ENCODE measurements around the gene MXRA8. TPM values are rescaled to one million over a fixed set of nuclear protein-coding genes. Genes with fewer than 3 reads are reported as not detected.

MXRA8 gene
- total RNA-seq, 1 donor from 2014 or later, result 136 TPM

DNA sequence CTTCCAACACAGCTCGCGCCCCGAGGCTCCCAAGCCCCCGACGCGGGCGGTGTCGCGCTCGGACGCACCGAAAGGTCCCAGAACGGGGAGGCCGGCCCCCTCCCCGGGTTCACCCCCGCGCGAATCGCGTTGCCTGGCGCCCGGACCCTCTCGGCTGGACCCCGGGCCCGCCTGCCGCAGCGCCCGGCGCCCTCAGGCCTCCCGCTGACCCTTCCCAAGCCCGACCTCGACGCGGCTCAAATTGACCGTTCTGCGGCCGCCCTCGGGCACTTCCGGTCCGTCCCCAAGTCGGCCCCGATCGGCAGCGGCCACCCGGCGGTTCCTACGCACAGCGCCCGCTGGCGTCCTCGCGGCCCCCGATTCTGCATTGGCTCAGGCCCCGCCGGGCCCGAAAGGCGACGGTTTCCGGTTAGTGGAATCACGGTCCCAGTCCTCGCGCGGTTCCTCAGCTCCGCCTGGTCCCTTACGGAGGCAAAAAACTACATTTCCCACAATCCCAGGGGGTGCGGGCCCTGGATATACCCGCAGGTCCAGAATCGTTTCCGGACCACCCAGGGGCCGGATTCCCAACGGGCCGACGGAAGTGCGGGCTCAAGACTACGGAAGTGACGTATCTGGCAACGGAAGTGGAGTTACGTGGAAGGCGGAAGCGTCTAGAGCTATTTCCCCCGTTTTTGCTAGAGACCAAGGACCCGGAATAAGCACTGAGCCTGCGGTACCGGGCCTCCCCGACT is 16.7 kb upstream of the MXRA8 start, which contains the start of gene AURKAIP1:
TSS of gene AURKAIP1 (minus strand) at position 279 of the 734 bp plus-strand sequence. CDS start 451 bp downstream, outside the sequence.
- Histone ChIP-seq H3K27me3 (no peaks in the 10 kb centered on the region), H3K9me3 (no peaks in the 10 kb centered on the region), H3K27ac (peak within 1 kb of the TSS; percentile 93), H3K4me1 (peaks cover 40% of the 10 kb centered on the region), H3K4me3 (peak within 1 kb of the TSS; percentile 93 to 99), H3K36me3 (peaks cover 0 to 9% of the 10 kb centered on the region in 2 donors)
- intact Hi-C loops (cut with DNase I), result loop anchor here (2.0 kb wide), 1 partner anchor 24 kb away; the partner anchor contains the start of gene CCNL2
- DNase-seq (ENCODE audit: extremely low spot score in 2 of 2), result peak; percentile 99
- TF ChIP-seq CTCF (IDR thresholded peaks at IDR 0.05) (peak in 2 of 3 experiments; percentile 7 to 29), POLR2AphosphoS5 (IDR thresholded peaks at IDR 0.05; ENCODE audit: insufficient read depth in 1 of 2, low read depth in 1 of 2) (peak; percentile 94 to 100), POLR2A (IDR thresholded peaks at IDR 0.05) (no peak)

DNA sequence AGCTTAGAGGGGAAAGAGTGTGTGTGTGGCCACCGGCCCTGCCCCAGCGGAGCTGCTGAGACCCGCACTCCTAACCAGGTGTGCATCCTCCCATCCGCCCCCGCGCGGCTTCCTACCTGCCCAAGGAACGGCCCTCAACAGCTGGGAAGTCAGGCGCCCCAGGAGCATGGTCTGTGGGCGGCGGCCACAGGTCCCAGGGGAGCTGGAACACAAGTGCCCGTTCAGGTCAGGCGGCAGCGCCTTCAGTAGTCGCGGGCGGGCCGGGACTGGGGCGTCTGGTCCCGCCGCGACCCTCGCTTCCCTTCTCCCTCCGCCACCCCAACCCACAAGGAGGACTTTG is 16.2 kb upstream of the MXRA8 start:
- no peaks in the 10 kb centered on the region for H3K27me3 ChIP-seq
- intact Hi-C loops (cut with DNase I), result loop anchor here (2.0 kb wide), 1 partner anchor 24 kb away; the partner anchor contains the start of gene CCNL2
- no peaks in the 10 kb centered on the region for H3K9me3 ChIP-seq
- no peak for DNase-seq (ENCODE audit: extremely low spot score in 2 of 2)
- peak overlapping the region; percentile 93 for H3K27ac ChIP-seq
- H3K36me3 ChIP-seq, result peaks cover 0 to 9% of the 10 kb centered on the region in 2 donors
- TF ChIP-seq CTCF (IDR thresholded peaks at IDR 0.05), result no peak
- no peak for TF ChIP-seq POLR2AphosphoS5 (IDR thresholded peaks at IDR 0.05; ENCODE audit: insufficient read depth in 1 of 2, low read depth in 1 of 2)
- TF ChIP-seq POLR2A (IDR thresholded peaks at IDR 0.05), result no peak
- peak overlapping the region; percentile 93 to 99 for H3K4me3 ChIP-seq
- peaks cover 40% of the 10 kb centered on the region for H3K4me1 ChIP-seq

DNA sequence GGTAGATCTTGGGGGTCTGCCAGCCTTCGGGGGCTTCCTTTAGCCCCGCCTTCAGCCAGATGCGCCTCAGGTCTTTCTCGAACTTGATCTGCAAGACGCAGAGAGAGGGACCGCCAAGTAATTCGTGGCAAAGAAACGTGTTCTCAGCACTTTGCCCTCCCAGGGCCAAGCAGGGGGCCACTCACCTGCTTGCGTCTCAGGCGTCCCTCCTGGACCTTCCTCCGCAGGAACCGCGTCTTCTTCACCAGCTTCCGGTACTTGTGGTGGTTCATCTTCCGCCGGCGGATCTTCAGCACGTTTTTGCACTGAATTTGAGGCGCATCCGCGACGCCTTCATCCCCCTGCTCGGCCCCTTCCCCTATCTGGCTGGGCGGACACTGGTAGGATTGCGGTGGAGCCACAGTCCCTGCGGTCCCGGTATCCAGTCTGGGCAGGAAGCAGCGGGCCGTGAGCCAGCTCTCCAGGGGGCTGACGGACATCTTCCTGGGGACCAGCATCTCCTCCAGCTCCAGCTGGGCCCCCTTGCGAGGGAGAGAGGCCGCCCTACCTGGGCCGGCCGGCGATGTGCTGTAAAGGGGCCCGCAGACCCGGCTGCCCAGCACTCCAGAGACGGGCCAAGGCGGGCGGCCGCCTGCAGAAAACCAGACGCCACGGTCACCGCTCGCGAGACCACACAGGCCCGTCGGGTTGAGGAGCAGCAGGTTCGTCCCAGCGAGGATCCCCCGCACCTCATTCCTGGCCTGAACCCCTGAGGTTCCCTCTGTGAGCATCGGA is 15.6 kb upstream of the MXRA8 start:
- Histone ChIP-seq H3K9me3 (no peaks in the 10 kb centered on the region), H3K27me3 (no peaks in the 10 kb centered on the region), H3K4me1 (peaks cover 40% of the 10 kb centered on the region), H3K36me3 (peaks cover 0 to 9% of the 10 kb centered on the region in 2 donors), H3K4me3 (peak overlapping the region; percentile 93 to 99), H3K27ac (peak overlapping the region; percentile 93)
- intact Hi-C loops (cut with DNase I), result loop anchor here (2.0 kb wide), 1 partner anchor 25 kb away; the partner anchor contains the start of gene CCNL2
- peak in 1 of 2 donors; percentile 83 for DNase-seq (ENCODE audit: extremely low spot score in 2 of 2)
- no peak for TF ChIP-seq CTCF (IDR thresholded peaks at IDR 0.05)
- no peak for TF ChIP-seq POLR2AphosphoS5 (IDR thresholded peaks at IDR 0.05; ENCODE audit: insufficient read depth in 1 of 2, low read depth in 1 of 2)
- TF ChIP-seq POLR2A (IDR thresholded peaks at IDR 0.05), result no peak

GRCh38 chr1:1373051-1373814 is 14.9 kb upstream of the MXRA8 start:
- Histone ChIP-seq H3K36me3 (peaks cover 0 to 9% of the 10 kb centered on the region in 2 donors), H3K9me3 (no peaks in the 10 kb centered on the region), H3K27ac (no peak overlapping the region), H3K4me1 (peaks cover 40% of the 10 kb centered on the region), H3K4me3 (peak overlapping the region in 1 of 2 donors; percentile 93), H3K27me3 (no peaks in the 10 kb centered on the region)
- TF ChIP-seq POLR2AphosphoS5 (IDR thresholded peaks at IDR 0.05; ENCODE audit: insufficient read depth in 1 of 2, low read depth in 1 of 2) (no peak), POLR2A (IDR thresholded peaks at IDR 0.05) (no peak), CTCF (IDR thresholded peaks at IDR 0.05) (no peak)
- intact Hi-C loops (cut with DNase I), result no loop called here
- DNase-seq (ENCODE audit: extremely low spot score in 2 of 2), result no peak

Measured in vagina (tissue), 2 donors.